Parathyroid adenoma (tissue), 2 donors: ENCODE data around the gene CDHR2.
A peak's percentile ranks its signal among the peaks of the same experiment; 100 is the strongest.

Experiments used
- H2AFZ ChIP-seq: fragments of 300-600 bp; sonication (generic); one replicate; pipeline ENCODE4 v1.7.0; 2017; ENCODE audit warnings: antibody characterized with exemption, mild to moderate bottlenecking
- H3K27ac ChIP-seq: fragments of 300-600 bp; sonication (generic); one replicate; pipeline ENCODE4 v1.7.0; 2017
- H3K27me3 ChIP-seq: fragments of 300-600 bp; sonication (generic); one replicate; pipeline ENCODE4 v1.7.0; 2017; ENCODE audit warnings: low read length; ENCODE audit not compliant: control insufficient read depth, insufficient read depth
- H3K36me3 ChIP-seq: fragments of 300-600 bp; sonication (generic); one replicate; pipeline ENCODE4 v1.7.0; 2017; ENCODE audit warnings: low read length; ENCODE audit not compliant: control insufficient read depth, insufficient read depth
- H3K4me1 ChIP-seq: fragments of 300-600 bp; sonication (generic); one replicate; pipeline ENCODE4 v1.7.0; 2017; ENCODE audit warnings: control low read depth
- H3K4me2 ChIP-seq: fragments of 300-600 bp; sonication (generic); one replicate; pipeline ENCODE4 v1.7.0; 2017; ENCODE audit warnings: low read length
- H3K4me3 ChIP-seq: fragments of 300-600 bp; sonication (generic); one replicate; pipeline ENCODE4 v1.7.0; 2017; ENCODE audit warnings: low read depth, low read length
- H3K79me2 ChIP-seq: fragments of 300-600 bp; sonication (generic); one replicate; pipeline ENCODE4 v1.7.0; 2017; ENCODE audit warnings: control low read depth
- H3K9ac ChIP-seq: fragments of 300-600 bp; sonication (generic); one replicate; pipeline ENCODE4 v1.7.0; 2017; ENCODE audit warnings: mild to moderate bottlenecking
- H3K9me3 ChIP-seq: fragments of 300-600 bp; sonication (generic); one replicate; pipeline ENCODE4 v1.7.0; 2017; ENCODE audit warnings: low read length; ENCODE audit not compliant: control insufficient read depth
- CTCF ChIP-seq: fragments of 300-600 bp; sonication (generic); IDR thresholded peaks from one replicate; pipeline ENCODE4 v1.7.0; 2017; ENCODE audit warnings: antibody characterized with exemption, mild to moderate bottlenecking
- donor health status: primary hyperparathyroidism.

Gene CDHR2

DNA sequence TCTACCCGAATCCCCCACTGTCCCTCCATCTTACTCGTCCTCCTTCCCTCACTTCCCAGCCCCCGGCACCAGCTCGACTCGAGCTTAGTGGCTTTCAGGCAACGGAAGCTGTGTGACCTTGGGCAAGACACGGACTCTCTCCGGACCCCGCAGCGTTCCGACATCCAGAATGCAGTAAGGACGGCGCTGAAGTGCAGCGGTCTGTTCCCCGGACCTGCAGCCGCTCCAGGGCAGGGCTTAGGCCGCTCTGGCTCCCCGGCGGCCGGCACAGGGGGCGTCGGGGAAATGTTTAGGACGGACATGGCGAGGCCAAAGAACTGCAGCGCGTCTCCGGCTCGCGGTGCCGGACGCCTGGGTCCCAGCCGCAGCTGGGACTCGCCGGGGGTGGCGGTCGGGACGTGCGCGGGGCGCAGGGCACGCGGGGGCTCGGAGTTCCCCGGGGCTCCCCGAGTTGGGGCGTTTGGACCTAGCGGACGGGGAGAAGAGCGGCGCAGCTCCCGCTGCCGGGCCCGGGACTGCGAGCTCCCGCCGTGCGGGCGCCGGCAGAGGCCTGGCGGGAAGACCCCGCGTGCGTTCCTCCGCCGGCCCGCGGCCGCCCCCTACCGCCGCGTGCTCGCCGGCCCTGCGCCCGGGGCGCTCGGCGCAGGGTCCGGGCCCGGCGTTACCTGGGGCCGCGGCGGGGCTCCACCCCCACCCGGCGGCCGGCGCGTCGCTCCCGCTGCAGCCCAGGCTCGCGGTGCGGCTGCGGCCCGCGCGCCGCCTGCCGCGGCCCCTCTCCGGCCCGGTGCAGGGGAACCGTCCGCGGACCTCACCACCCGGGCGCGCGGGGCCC, 6.3 kb upstream of the CDHR2 start:
- Histone ChIP-seq H3K9me3 (no peaks in the 10 kb centered on the region), H3K36me3 (no peaks in the 10 kb centered on the region), H3K4me2 (peak overlapping the region; percentile 92), H2AFZ (peak overlapping the region; percentile 99), H3K27ac (peak overlapping the region; percentile 73), H3K9ac (no peak overlapping the region), H3K4me1 (peaks cover 20% of the 10 kb centered on the region), H3K79me2 (no peaks in the 10 kb centered on the region), H3K4me3 (peak overlapping the region; percentile 58), H3K27me3 (no peaks in the 10 kb centered on the region)
- no peak for TF ChIP-seq CTCF

GRCh38 chr5:176543428-176544182, 5.5 kb upstream of the CDHR2 start:
- no peak for TF ChIP-seq CTCF
- Histone ChIP-seq H3K27ac (peak overlapping the region; percentile 93), H3K79me2 (no peaks in the 10 kb centered on the region), H2AFZ (peak overlapping the region; percentile 99), H3K4me3 (peak overlapping the region; percentile 87), H3K4me2 (peak overlapping the region; percentile 92), H3K27me3 (no peaks in the 10 kb centered on the region), H3K9ac (peak overlapping the region; percentile 84), H3K36me3 (no peaks in the 10 kb centered on the region), H3K4me1 (peaks cover 17% of the 10 kb centered on the region), H3K9me3 (no peaks in the 10 kb centered on the region)

- H3K27ac ChIP-seq: no peak overlapping the region
- H3K27me3 ChIP-seq: no peaks in the 10 kb centered on the region
- no peaks in the 10 kb centered on the region for H3K9me3 ChIP-seq
- H3K4me2 ChIP-seq: no peak overlapping the region
- H3K9ac ChIP-seq: no peak overlapping the region
- H3K36me3 ChIP-seq: no peaks in the 10 kb centered on the region
- TF ChIP-seq CTCF: no peak
- H3K4me3 ChIP-seq: no peak overlapping the region
- peaks cover 17% of the 10 kb centered on the region for H3K4me1 ChIP-seq
- no peak overlapping the region for H2AFZ ChIP-seq
- H3K79me2 ChIP-seq: peaks cover 2% of the 10 kb centered on the region
These were observed 3.8 kb upstream of the CDHR2 start for GRCh38 chr5:176545388-176545736.

DNA sequence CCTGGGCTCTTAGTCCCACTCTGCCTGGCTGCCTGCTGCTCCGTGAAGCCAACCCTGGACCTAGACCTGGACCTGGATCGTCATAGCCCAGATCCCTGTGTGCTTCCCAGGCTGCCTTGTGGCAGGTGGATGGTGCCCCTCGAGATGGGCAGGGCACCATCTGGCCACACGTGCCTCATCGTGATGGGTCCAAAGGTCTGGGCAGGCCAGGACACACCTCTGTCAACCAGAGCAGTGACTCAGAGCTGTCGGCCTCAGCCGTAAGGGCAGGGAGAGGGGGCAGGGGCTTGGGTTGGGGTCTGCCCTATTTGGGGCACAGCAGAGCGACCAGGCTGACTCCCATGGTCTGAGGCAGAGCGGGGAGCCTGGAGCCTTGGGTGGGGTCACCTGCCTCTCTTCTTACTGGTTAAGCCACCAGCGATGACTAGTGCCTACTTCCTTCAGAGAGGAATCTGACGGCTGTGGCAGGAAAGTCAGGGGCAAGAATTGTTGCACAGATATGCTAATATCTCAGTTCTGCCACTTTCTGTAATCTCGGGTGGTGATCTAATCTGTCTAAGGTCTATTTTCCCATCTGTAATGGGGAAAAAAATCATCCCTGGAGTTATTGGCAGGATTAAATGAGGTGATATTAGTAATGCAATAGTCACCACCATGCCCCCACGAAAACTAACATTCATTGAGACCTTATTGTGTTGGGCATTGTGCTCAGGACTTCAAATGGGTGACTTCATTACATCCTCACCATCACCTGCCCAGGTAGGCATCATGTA, 3.2 kb upstream of the CDHR2 start:
- no peak for TF ChIP-seq CTCF
- peaks cover 17% of the 10 kb centered on the region for H3K4me1 ChIP-seq
- no peak overlapping the region for H3K9ac ChIP-seq
- no peak overlapping the region for H2AFZ ChIP-seq
- peaks cover 3% of the 10 kb centered on the region for H3K79me2 ChIP-seq
- no peak overlapping the region for H3K27ac ChIP-seq
- H3K27me3 ChIP-seq: no peaks in the 10 kb centered on the region
- no peak overlapping the region for H3K4me3 ChIP-seq
- H3K4me2 ChIP-seq: no peak overlapping the region
- no peaks in the 10 kb centered on the region for H3K9me3 ChIP-seq
- H3K36me3 ChIP-seq: no peaks in the 10 kb centered on the region
